ENCODE measurements around the gene HMCES. TPM values are rescaled to one million over a fixed set of nuclear protein-coding genes. Genes with fewer than 3 reads are reported as not detected.

The HMCES gene
- total and polyA plus RNA-seq, 2 of the 13 experiments (the other 11 are each of a cell fraction or from before 2014, with no cell fraction given) = 16.1 to 37.5 TPM

GRCh38 chr3:129316248-129317013 is 37.8 kb downstream of the HMCES start (continued):
- TF ChIP-seq ZBED4 (CRISPR knock-in tag; IDR thresholded peaks at IDR 0.05; ENCODE audit: borderline replicate concordance) (0 out of 2 replicates have a peak, but pooled peaks have one; percentile 24), PPARG (CRISPR knock-in tag; conservative IDR thresholded peaks at IDR 0.05) (0 out of 2 replicates have a peak, but pooled peaks have one; percentile 44), ZNF512 (CRISPR knock-in tag; IDR thresholded peaks at IDR 0.05) (no peak), ZNF432 (CRISPR knock-in tag; IDR thresholded peaks at IDR 0.05; ENCODE audit: borderline replicate concordance) (no peak), POGK (CRISPR knock-in tag; conservative IDR thresholded peaks at IDR 0.05) (peak; percentile 70), PITX1 (CRISPR knock-in tag; IDR thresholded peaks at IDR 0.05) (peak; percentile 9; the same call in 1 of the 2 replicates), ZNF367 (CRISPR knock-in tag; IDR thresholded peaks at IDR 0.05; ENCODE audit: borderline replicate concordance) (0 out of 2 replicates have a peak, but pooled peaks have one; percentile 35), XBP1 (CRISPR knock-in tag; IDR thresholded peaks at IDR 0.05) (no peak), ZBTB7A (CRISPR knock-in tag; IDR thresholded peaks at IDR 0.05) (no peak), NR0B2 (CRISPR knock-in tag; IDR thresholded peaks at IDR 0.05) (peak; percentile 18; the same call in 1 of the 2 replicates), ZMYM4 (CRISPR knock-in tag; IDR thresholded peaks at IDR 0.05) (peak; percentile 66), WIZ (CRISPR knock-in tag; IDR thresholded peaks at IDR 0.05) (peak; percentile 41; the same call in 1 of the 2 replicates), FOXK2 (IDR thresholded peaks at IDR 0.05) (peak; percentile 100), ZNF713 (CRISPR knock-in tag; IDR thresholded peaks at IDR 0.05) (no peak), MEIS2 (CRISPR knock-in tag; IDR thresholded peaks at IDR 0.05) (0 out of 2 replicates have a peak, but pooled peaks have one; percentile 22), STAG1 (CRISPR knock-in tag; IDR thresholded peaks at IDR 0.05) (peak; percentile 58), MAFK (conservative IDR thresholded peaks at IDR 0.05 in 1 of 2, IDR thresholded peaks at IDR 0.05 in 1 of 2; ENCODE audit: low read length in 2 of 2) (no peak), CHD2 (IDR thresholded peaks at IDR 0.05; ENCODE audit: low read depth, low read length) (no peak)
